ENCODE data around the gene PTPRM. TPM values are rescaled to one million over a fixed set of nuclear protein-coding genes. Genes with fewer than 3 reads are reported as not detected.

PTPRM gene
- total RNA-seq, 2 donors from 2014 or later = 51.4 to 75.5 TPM

DNA sequence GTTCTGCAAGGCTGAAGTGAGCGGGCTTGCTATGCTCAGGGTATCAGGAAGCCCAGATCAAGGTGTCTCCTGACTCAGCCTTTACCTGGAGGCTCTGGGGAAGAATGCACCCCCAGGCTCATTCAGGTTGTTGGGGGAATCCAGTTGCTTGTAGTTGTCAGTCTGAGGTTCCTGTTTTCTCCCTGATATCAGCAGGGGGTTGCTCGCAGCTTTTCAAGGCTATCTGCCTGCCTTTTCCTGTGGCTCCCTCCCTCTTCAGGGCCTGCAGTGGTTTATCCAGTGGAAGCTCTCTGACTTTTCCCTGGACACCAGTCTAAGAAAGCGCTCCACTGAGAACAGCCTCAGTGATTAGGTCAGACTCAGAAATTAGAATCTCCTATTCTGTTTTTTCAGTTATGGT lies 116.6 kb downstream of the PTPRM start:
- no peak for DNase-seq
- peak; percentile 55 to 69 for ATAC-seq
- intact Hi-C loops (cut with DNase I) = no loop called here

DNA sequence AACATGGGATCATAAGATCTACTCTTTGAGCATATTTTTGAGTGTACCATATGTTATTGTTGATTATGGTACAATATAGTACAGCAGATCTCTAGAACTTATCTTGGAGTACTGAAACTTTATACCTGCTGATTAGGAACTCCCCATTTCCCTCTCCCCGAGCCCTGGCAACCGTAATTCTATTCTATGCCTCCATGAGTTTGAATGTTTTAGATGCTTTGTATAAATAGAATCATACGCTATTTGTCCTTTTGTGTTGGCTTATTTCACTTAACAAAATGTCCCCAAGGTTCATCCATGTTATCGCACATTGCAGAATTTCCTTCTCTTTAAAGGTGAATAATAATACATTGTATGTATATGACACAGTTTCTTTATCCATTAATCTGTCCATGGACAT lies 117.2 kb downstream of the PTPRM start:
- DNase-seq = no peak
- intact Hi-C loops (cut with DNase I) = no loop called here
- ATAC-seq = no peak

GRCh38 chr18:7684966-7685365 lies 117.8 kb downstream of the PTPRM start:
- intact Hi-C loops (cut with DNase I) = no loop called here
- no peak for DNase-seq
- no peak for ATAC-seq

DNA sequence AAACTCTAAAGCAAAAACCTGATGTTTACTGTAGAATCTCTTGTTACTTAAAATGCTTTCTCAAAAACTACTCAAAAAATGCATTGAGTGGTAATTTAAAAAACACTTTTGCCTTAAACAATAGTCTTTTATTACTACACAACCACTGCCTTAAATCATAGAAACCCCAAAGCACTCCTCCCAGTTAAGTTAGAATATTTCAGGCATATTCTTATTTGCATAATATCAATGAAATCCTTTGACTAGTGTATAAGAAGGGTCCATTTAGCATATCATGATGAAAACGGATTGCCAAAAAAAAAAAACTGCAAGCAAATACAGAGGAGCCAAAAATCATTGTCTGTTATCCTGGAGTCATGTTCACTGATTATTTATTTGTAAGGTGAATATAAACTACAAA lies 119.2 kb downstream of the PTPRM start:
- ATAC-seq (no peak), DNase-seq (no peak)
- intact Hi-C loops (cut with DNase I) = no loop called here

GRCh38 chr18:7688580-7688979 lies 121.5 kb downstream of the PTPRM start:
- intact Hi-C loops (cut with DNase I) = no loop called here
- no peak for ATAC-seq
- DNase-seq = no peak

- no peak for ATAC-seq
- intact Hi-C loops (cut with DNase I) = no loop called here
- DNase-seq = no peak
Measured at GRCh38 chr18:7691206-7691605, 124.1 kb downstream of the PTPRM start.

GRCh38 chr18:7696780-7697179 lies 129.7 kb downstream of the PTPRM start:
- intact Hi-C loops (cut with DNase I) = no loop called here
- no peak for DNase-seq
- ATAC-seq = no peak

GRCh38 chr18:7697306-7697705 lies 130.2 kb downstream of the PTPRM start:
- intact Hi-C loops (cut with DNase I) = no loop called here
- no peak for ATAC-seq
- no peak for DNase-seq

- intact Hi-C loops (cut with DNase I) = no loop called here
- ATAC-seq (no peak), DNase-seq (no peak)
Measured at GRCh38 chr18:7711495-7711894, 144.4 kb downstream of the PTPRM start.

DNA sequence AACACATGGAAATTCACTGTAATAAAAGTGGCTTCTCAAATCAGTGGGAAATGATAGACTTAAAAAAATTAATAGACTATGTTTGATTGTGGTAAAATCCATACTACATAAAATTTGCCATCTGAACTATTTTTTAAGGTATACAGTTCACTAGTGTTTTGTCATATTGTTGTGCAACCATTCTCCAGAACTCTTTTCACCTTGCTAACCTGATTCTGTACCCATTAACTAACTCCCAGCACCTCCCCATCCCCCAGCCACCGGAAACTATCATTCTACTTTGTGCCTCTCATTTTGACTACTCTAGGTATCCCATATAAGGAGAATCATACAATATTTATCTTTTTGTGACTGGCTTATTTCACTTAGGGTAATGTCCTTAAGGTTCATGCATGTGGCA lies 153.3 kb downstream of the PTPRM start:
- intact Hi-C loops (cut with DNase I) = no loop called here
- no peak for DNase-seq
- ATAC-seq = no peak

GRCh38 chr18:7721532-7721931 lies 154.4 kb downstream of the PTPRM start:
- intact Hi-C loops (cut with DNase I) = no loop called here
- ATAC-seq (no peak), DNase-seq (no peak)

GRCh38 chr18:7722955-7723354 lies 155.8 kb downstream of the PTPRM start:
- intact Hi-C loops (cut with DNase I) = no loop called here
- DNase-seq (no peak), ATAC-seq (no peak)

GRCh38 chr18:7723558-7723957 lies 156.4 kb downstream of the PTPRM start:
- DNase-seq (no peak), ATAC-seq (no peak)
- intact Hi-C loops (cut with DNase I) = no loop called here

GRCh38 chr18:7725473-7725872 lies 158.4 kb downstream of the PTPRM start:
- no peak for DNase-seq
- intact Hi-C loops (cut with DNase I) = no loop called here
- ATAC-seq = no peak

- intact Hi-C loops (cut with DNase I) = no loop called here
- no peak for ATAC-seq
- DNase-seq = no peak
Measured at GRCh38 chr18:7725897-7726296, 158.8 kb downstream of the PTPRM start.

GRCh38 chr18:7726522-7726921 lies 159.4 kb downstream of the PTPRM start:
- ATAC-seq (no peak), DNase-seq (no peak)
- intact Hi-C loops (cut with DNase I) = no loop called here

GRCh38 chr18:7727361-7728076 lies 160.4 kb downstream of the PTPRM start:
- intact Hi-C loops (cut with DNase I) = no loop called here
- ATAC-seq (peak in 1 of 2 donors; percentile 44), DNase-seq (no peak)

DNA sequence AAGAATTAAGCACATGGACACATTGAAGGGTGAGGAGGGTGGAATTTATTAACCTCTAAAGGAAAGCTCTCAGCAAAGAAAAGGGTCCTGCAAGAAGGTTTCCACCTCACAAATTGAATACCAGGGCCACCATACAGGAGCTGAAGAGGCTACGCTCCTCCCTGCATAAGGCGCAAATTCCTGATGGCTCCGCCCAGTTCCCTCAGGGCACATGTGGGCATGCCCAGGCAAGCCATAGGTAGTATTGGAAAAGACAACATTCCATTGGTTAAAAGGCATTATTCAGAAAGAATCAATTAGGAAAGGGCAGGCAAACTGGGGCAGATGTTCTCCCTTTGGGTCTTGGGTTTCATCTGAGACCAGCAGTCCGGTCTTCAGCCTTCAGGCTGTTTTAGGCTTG lies 161.2 kb downstream of the PTPRM start:
- DNase-seq (no peak), ATAC-seq (no peak)
- intact Hi-C loops (cut with DNase I) = no loop called here

DNA sequence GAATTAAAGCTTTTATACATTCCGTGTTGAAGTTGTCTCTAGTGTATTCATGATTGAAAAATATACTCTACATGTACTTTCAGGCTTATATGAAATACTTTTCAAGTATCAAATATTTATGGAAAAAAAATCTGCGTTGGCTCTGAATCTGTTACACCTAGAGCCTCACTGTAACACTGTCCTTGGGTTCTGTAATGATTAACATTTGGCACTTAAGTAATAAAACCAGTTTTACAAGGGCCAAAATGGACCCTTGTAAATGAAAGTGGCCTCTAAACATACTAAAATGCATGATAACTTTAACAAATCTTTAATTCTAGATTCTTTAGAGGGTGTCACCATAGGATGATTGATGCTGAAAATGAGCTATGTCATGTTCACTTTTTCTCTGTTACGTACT lies 162.8 kb downstream of the PTPRM start:
- intact Hi-C loops (cut with DNase I) = no loop called here
- no peak for DNase-seq

DNA sequence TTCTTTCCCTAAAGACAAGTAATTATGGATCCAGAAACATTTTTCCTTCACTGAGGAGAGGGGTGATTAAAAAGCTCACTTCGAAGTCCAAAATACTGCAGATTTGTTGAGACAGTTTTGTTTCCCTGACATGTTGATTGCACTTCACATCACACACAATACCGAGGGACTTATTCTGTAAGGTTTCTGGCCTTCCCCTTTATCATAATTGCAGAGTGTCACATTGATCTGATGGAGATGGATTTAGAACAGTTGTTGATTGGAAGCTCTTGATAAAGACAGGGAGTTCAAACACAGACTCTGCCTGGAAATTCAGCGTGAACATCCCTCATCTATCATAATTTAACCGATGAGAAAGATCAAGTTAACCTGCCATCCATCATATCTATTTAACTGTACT lies 163.6 kb downstream of the PTPRM start:
- DNase-seq (no peak), ATAC-seq (no peak)
- intact Hi-C loops (cut with DNase I) = no loop called here

More for the DNA sequence above, 162.8 kb downstream of the PTPRM start:
- ATAC-seq = no peak

DNA sequence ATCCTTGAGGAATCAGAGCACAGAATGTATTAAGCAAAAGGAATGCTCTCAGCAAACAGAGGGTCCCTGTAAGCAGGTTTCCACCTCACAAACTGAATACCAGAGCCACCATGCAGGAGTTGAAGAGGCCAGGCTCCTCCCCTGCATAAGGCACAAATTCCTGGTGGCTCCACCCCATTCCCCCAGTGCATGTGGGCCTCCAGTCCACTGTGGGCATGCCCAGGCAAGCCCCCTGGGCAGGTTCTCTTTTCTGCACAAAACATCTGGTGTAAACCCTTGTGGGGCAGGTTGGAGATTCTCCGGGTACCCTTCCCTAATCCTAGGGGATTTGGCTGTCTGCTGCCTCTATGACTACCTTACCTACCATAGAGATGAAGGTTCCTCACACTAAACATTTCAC lies 166.5 kb downstream of the PTPRM start:
- ATAC-seq = no peak
- no peak for DNase-seq
- intact Hi-C loops (cut with DNase I) = no loop called here

DNA sequence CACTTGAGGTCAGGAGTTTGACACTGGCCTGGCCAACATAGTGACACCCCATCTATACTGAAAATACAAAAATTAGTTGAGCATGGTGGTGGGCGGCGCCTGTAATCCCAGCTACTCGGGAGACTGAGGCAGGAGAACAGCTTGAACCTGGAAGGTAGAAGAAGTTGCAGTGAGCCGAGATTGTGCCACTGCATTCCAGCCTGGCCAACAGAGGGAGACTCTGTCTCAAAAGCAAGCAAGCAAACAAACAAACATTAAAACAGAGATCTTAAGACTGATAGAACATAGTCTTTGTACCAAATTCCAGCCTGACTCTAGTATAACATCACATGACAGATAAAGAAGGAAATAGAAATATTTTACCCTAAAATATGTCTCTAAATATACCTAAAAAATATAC lies 168.1 kb downstream of the PTPRM start:
- DNase-seq = no peak
- no peak for ATAC-seq
- intact Hi-C loops (cut with DNase I) = no loop called here
